Immature natural killer cell (primary cell): ENCODE measurements around the gene FOXP1. TPM values are rescaled to one million over a fixed set of nuclear protein-coding genes. Genes with fewer than 3 reads are reported as not detected.

Source experiments
- DNase-seq, 3 donors: peaks; one replicate each; pipeline ENCODE4 v3.0.0; 2022; ENCODE audit warnings: mixed read lengths in 1 of 3
- H3K27ac Mint-ChIP-seq, 6 donors: one replicate each; pipeline ENCODE4 v1.8.0; 2020; ENCODE audit warnings: mixed read lengths in 6 of 6, mild to moderate bottlenecking in 5 of 6, inconsistent platforms in 4 of 6, moderate library complexity in 3 of 6
- H3K27me3 Mint-ChIP-seq, 3 donors: one replicate each; pipeline ENCODE4 v1.8.0; 2020 to 2021; ENCODE audit warnings: low read depth in 3 of 3, mild to moderate bottlenecking in 3 of 3, mixed read lengths in 3 of 3, moderate library complexity in 3 of 3, inconsistent platforms in 1 of 3
- H3K36me3 Mint-ChIP-seq, 3 donors: one replicate each; pipeline ENCODE4 v1.8.0; 2020; ENCODE audit warnings: mixed read lengths in 3 of 3, inconsistent platforms in 2 of 3, mild to moderate bottlenecking in 2 of 3
- H3K4me1 Mint-ChIP-seq, 2 donors: one replicate each; pipeline ENCODE4 v1.8.0; 2020; ENCODE audit warnings: inconsistent platforms in 2 of 2, mild to moderate bottlenecking in 2 of 2, mixed read lengths in 2 of 2, moderate library complexity in 1 of 2
- H3K4me3 Mint-ChIP-seq, 5 donors: one replicate each; pipeline ENCODE4 v1.8.0; 2020; ENCODE audit warnings: mild to moderate bottlenecking in 5 of 5, mixed read lengths in 5 of 5, inconsistent platforms in 3 of 5, moderate library complexity in 3 of 5
- H3K9me3 Mint-ChIP-seq, 6 donors: one replicate each; pipeline ENCODE4 v1.8.0; 2020; ENCODE audit warnings: mild to moderate bottlenecking in 6 of 6, mixed read lengths in 6 of 6, inconsistent platforms in 4 of 6, moderate library complexity in 3 of 6
- polyA plus RNA-seq, 3 donors: library from polyadenylated mRNA; unstranded; fragments of 300-500 nt; fragmentation: Illumina TruSeq; gene quantifications; one replicate each; pipeline ENCODE4 v1.2.3, GENCODE V29; 2021

Gene FOXP1
- polyA plus RNA-seq, 3 donors from 2014 or later = 68.2 to 133 (median 84.0) TPM

DNA sequence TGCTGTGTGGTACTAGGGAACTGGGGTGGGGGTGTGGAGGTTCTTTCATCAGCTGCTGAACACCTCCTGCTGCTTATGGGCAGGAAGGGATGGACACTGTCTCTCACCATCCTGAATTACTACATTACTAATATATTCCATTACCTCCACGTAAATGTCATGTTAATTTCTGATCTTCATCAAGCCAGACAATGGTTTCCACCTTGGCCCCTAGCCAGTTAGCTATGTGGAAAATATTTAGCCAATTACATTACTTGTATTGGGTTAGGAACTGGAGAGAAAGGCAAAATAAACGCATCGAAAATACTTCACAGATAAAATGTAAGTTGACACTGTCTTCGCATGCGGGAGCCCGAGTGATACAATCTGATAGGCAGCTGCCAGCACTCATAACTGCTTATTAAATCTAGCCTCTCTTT, 95.1 kb downstream of the FOXP1 start:
- peaks cover 16 to 22% (median 18%) of the 10 kb centered on the region in 3 donors for H3K36me3 Mint-ChIP-seq
- peaks cover 0 to 2% (median 1%) of the 10 kb centered on the region in 3 donors for H3K27me3 Mint-ChIP-seq
- H3K4me1 Mint-ChIP-seq = peaks cover 62 to 70% of the 10 kb centered on the region in 2 donors
- no peak for DNase-seq
- H3K9me3 Mint-ChIP-seq = no peaks in the 10 kb centered on the region
- H3K4me3 Mint-ChIP-seq = peak overlapping the region in 2 of 5 donors; percentile 8 to 18
- peak overlapping the region in 4 of 6 donors; percentile 16 to 65 (median 50) for H3K27ac Mint-ChIP-seq

DNA sequence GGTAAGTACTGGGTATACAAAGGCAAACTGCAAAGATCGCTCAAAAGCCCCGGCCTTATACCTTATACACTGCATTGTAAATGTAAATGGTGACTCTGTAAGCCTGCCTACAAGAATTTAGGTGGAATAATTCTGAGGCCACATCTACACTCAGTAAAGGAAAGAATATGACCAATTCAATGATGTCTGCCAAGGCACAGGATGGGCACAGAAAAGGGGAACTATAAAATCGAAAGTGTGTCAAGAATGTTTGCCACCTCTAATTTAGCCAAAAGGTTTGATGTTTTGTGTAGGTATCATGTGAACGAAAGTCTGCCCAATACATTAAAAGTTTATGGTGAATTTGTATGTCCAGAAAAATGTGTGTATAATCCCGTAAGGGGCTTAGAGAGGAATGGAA, 96.1 kb downstream of the FOXP1 start:
- Mint-ChIP-seq H3K27ac (peak overlapping the region; percentile 60 to 86 (median 82)), H3K27me3 (peaks cover 0 to 3% (median 2%) of the 10 kb centered on the region in 3 donors), H3K4me3 (peak overlapping the region; percentile 53 to 75 (median 70)), H3K4me1 (peaks cover 53 to 60% of the 10 kb centered on the region in 2 donors), H3K9me3 (no peaks in the 10 kb centered on the region), H3K36me3 (peaks cover 14 to 20% (median 15%) of the 10 kb centered on the region in 3 donors)
- no peak for DNase-seq

DNA sequence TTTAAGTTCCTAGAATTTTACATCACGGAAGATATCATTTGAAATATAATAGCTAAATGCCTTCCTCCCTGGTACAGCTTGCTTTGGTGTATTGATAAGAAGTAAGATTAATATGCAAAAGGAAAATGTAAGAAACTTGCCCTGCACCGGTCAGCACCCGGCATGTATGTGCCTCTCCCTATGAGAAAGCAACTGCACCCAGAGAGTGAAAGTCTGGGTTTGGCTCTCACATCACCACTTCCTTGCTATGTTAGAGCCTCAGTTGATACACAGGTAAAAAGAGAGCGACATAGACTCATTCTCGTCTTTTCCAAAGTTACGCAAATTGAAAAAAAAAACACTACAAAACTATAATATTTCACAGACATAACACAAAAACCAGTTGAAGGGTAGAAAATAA, 96.7 kb downstream of the FOXP1 start:
- H3K4me3 Mint-ChIP-seq = peak overlapping the region; percentile 53 to 75 (median 70)
- peaks cover 0 to 3% (median 2%) of the 10 kb centered on the region in 3 donors for H3K27me3 Mint-ChIP-seq
- H3K36me3 Mint-ChIP-seq = peaks cover 11 to 18% (median 14%) of the 10 kb centered on the region in 3 donors
- H3K9me3 Mint-ChIP-seq = no peaks in the 10 kb centered on the region
- no peak for DNase-seq
- peak overlapping the region in 5 of 6 donors; percentile 67 to 86 (median 82) for H3K27ac Mint-ChIP-seq
- H3K4me1 Mint-ChIP-seq = peaks cover 49 to 55% of the 10 kb centered on the region in 2 donors

DNA sequence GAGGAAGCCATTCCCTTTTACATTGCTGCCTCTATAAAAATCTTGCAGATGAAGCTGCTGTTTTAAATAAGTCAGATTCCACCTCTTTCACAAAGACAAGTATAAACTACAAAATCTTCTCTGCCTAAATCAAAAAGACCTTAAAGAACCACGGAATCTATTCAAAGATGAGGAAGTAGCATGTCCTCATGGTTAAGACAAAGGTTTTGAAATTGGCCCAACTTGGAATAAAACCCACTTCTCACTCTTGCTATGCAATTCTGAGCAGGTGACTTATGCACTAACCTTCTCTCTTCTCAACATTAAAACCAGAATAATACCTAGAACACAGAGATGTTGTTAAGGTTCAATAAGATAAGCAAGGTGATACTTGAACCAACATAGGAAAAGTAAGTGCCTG, 97.6 kb downstream of the FOXP1 start:
- H3K36me3 Mint-ChIP-seq = peaks cover 5 to 12% (median 10%) of the 10 kb centered on the region in 3 donors
- H3K4me3 Mint-ChIP-seq = no peak overlapping the region
- H3K27ac Mint-ChIP-seq = no peak overlapping the region
- peaks cover 42 to 45% of the 10 kb centered on the region in 2 donors for H3K4me1 Mint-ChIP-seq
- peaks cover 0 to 3% (median 2%) of the 10 kb centered on the region in 3 donors for H3K27me3 Mint-ChIP-seq
- no peak for DNase-seq
- H3K9me3 Mint-ChIP-seq = no peaks in the 10 kb centered on the region

DNA sequence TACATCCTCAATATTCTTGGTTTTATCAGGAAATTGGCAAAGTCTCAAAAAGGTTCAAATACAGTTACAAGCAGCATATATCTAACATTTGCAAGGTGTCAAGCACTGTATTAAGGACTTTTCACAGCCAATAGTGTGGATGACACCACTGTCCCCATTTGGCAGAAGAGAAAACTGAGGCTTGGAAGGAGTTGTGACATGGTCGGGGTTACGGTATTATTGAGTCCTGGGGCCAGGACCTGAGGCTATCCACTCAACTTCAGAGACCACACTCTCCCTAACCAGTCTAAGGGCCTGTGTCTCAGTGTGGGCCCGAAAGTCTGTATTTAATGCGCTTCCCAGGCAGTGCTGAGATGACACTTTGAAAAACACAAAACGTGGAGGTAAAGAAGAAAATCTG, 99.1 kb downstream of the FOXP1 start:
- DNase-seq = no peak
- no peak overlapping the region for H3K4me3 Mint-ChIP-seq
- H3K4me1 Mint-ChIP-seq = peaks cover 35 to 38% of the 10 kb centered on the region in 2 donors
- peaks cover 0 to 8% (median 5%) of the 10 kb centered on the region in 3 donors for H3K36me3 Mint-ChIP-seq
- H3K27ac Mint-ChIP-seq = peak overlapping the region in 1 of 6 donors; percentile 34
- no peaks in the 10 kb centered on the region for H3K9me3 Mint-ChIP-seq
- H3K27me3 Mint-ChIP-seq = peaks cover 0 to 3% (median 2%) of the 10 kb centered on the region in 3 donors

DNA sequence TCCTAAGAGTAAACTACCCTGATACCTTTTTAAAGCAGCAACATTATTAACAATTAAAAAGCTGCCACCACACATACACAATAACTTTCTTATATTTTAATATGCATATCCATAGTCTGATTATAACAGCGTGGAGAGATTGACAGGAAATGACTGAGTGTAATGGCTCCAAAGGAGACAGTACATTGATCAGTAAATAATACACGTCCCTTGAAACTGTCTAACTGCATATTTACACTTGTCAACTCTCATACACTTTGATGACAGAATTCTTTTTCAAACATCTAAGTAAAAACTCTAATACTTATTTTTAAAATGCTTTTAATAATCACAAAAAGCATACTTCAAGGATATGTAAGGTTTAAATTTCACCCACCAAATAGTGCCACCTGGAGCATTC, 99.5 kb downstream of the FOXP1 start:
- Mint-ChIP-seq H3K36me3 (peaks cover 0 to 8% (median 4%) of the 10 kb centered on the region in 3 donors), H3K9me3 (no peaks in the 10 kb centered on the region), H3K27me3 (peaks cover 0 to 3% (median 2%) of the 10 kb centered on the region in 3 donors), H3K4me1 (peaks cover 32 to 34% of the 10 kb centered on the region in 2 donors), H3K27ac (peak overlapping the region in 1 of 6 donors; percentile 35), H3K4me3 (no peak overlapping the region)
- DNase-seq = no peak

DNA sequence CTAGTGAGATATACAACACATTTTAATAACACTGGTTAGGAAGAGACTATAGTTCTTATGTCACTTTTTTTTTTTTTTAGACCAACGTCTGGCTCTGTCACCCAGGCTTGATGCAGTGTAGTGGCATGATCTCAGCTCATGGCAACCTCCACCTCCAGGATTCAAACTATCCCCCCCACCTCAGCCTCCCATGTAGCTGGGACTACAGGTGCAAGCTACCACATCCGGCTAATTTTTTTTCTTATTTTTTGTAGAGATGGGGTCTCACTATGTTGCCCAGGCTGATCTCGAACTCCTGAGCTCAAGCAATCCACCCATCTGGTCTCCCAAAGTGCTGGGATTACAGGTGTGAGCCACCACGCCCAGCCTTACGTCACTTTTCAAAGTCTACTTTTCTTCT, 100.8 kb downstream of the FOXP1 start:
- Mint-ChIP-seq H3K27me3 (peaks cover 0 to 3% (median 2%) of the 10 kb centered on the region in 3 donors), H3K9me3 (no peaks in the 10 kb centered on the region), H3K4me3 (no peak overlapping the region), H3K27ac (peak overlapping the region in 2 of 6 donors; percentile 21 to 71), H3K36me3 (peaks cover 0 to 9% (median 4%) of the 10 kb centered on the region in 3 donors), H3K4me1 (peaks cover 30 to 31% of the 10 kb centered on the region in 2 donors)
- DNase-seq = no peak

DNA sequence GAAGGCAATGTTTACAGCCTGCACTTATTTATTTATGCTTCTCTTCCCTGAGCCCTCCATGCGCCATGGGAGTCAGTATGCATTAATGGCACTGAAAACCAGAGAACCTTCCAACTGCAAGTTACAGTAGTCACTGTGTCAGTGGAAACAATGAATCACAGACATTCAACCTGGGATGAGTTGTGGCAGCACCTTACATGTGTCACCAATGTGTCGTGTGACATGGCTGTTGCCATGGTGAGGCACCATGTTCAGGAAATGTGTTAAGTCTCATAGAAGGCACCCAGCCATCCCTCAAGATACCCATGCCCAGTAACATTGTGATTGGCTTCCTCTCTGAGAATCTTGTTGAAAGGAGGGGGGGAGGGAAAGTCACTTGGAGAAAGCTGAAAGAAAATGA, 105.0 kb downstream of the FOXP1 start:
- peaks cover 6 to 12% of the 10 kb centered on the region in 2 donors for H3K4me1 Mint-ChIP-seq
- peak in 1 of 3 donors; percentile 20 for DNase-seq
- H3K9me3 Mint-ChIP-seq = no peaks in the 10 kb centered on the region
- peak overlapping the region in 2 of 6 donors; percentile 22 to 50 for H3K27ac Mint-ChIP-seq
- H3K36me3 Mint-ChIP-seq = peaks cover 0 to 13% (median 5%) of the 10 kb centered on the region in 3 donors
- peaks cover 0 to 3% (median 2%) of the 10 kb centered on the region in 3 donors for H3K27me3 Mint-ChIP-seq
- no peak overlapping the region for H3K4me3 Mint-ChIP-seq

DNA sequence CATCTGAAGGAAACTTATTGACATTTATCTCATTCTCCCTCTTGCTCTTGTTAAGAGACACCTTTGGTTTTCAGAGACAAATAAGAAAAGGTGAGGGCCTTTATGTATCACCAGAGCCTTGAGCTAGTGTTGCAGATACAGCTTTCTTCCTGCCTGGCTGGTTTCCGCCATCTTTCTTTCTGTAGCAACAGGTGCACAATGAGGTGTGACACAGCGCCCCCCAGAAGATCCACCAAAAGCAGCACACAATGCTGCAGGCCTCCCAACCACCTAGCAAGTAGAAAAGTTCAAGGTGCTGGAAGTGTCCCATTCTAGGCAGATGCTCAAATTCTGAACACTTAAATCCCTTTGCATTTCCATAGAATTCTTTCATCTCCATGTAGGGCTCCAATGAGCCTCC, 106.6 kb downstream of the FOXP1 start:
- DNase-seq = no peak
- Mint-ChIP-seq H3K27me3 (peaks cover 0 to 2% (median 2%) of the 10 kb centered on the region in 3 donors), H3K4me3 (no peak overlapping the region), H3K36me3 (peaks cover 9 to 12% (median 10%) of the 10 kb centered on the region in 3 donors), H3K9me3 (no peaks in the 10 kb centered on the region), H3K4me1 (peaks cover 6 to 12% of the 10 kb centered on the region in 2 donors), H3K27ac (peak overlapping the region in 1 of 6 donors; percentile 23)

DNA sequence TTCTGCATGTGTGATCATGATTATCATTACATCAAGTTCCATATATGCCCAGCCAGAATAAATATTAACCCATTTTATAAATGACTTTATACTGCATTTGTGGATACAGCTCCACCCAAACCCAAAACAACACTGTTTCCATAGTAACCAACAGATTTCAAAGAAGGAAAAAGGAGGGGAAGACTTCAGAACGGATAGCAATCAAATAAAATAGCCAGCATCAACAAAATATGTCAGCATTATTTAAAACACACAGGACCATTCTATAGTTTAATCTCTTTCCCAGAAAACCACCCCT, 114.4 kb downstream of the FOXP1 start:
- H3K27me3 Mint-ChIP-seq = peaks cover 0 to 4% (median 3%) of the 10 kb centered on the region in 3 donors
- DNase-seq = no peak
- H3K36me3 Mint-ChIP-seq = peaks cover 8 to 10% (median 9%) of the 10 kb centered on the region in 3 donors
- H3K4me3 Mint-ChIP-seq = no peak overlapping the region
- peaks cover 0 to 7% of the 10 kb centered on the region in 2 donors for H3K4me1 Mint-ChIP-seq
- no peaks in the 10 kb centered on the region for H3K9me3 Mint-ChIP-seq
- H3K27ac Mint-ChIP-seq = no peak overlapping the region

DNA sequence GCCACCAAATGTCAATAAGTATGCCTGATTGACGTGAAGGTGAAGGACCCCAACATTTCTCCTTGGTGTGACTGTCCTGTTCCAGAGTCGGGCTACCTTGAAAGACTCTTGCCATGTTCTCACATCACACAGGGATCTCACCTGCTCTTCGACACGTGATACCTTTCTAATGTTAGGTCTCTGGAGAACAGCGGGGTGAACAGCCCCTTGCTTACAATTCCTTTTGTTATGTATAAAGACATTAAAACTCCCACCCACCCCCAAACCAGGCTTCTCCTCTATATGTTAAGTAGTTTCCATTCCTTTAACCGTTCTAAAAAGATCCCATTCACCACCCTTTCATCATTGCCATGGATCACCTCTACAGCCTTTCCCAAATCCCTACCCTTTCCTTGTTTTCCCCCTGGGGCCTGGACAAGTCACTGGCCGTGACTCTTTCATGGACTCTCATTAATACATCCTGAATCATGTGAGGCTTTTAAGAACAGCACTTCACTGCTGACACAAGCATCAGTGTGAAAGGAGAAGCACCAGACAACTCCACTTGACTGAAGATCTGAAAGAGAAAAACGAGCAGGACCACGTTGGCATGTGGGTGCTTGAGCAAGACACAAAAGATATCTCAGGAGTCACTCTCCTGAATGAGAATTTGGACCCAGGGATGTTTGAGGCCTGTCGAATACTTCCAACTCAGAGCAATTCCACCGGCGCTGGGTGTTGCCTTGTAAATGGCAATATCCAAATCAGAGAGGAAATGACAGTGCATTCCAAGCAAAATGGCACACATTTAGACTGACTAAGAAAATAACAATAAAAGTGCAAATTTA, 115.0 kb downstream of the FOXP1 start:
- no peak overlapping the region for H3K4me3 Mint-ChIP-seq
- H3K27me3 Mint-ChIP-seq = peaks cover 3 to 4% (median 4%) of the 10 kb centered on the region in 3 donors
- H3K4me1 Mint-ChIP-seq = peaks cover 0 to 7% of the 10 kb centered on the region in 2 donors
- no peaks in the 10 kb centered on the region for H3K9me3 Mint-ChIP-seq
- peaks cover 4 to 10% (median 8%) of the 10 kb centered on the region in 3 donors for H3K36me3 Mint-ChIP-seq
- H3K27ac Mint-ChIP-seq = peak overlapping the region in 1 of 6 donors; percentile 5
- DNase-seq = no peak

DNA sequence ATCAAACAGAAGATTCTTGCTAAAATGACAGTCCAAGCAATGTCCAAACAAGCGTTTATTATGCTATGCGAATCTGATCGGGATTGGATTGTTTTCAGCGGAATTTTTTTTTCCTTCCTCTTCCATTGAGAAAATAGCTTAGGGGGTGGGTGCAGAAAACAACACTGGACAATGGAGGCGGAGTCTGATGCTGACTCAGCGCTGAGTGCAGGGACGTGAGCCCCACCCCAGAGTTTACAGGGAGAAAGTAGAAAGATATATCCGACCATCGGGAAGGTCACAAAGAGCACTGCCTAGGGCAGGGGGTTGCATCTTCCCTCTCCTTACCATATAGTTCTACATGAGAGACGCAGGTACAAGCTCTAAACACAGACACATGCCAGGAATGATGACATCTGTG, 117.0 kb downstream of the FOXP1 start:
- peaks cover 0 to 9% (median 7%) of the 10 kb centered on the region in 3 donors for H3K36me3 Mint-ChIP-seq
- H3K4me1 Mint-ChIP-seq = peaks cover 0 to 7% of the 10 kb centered on the region in 2 donors
- H3K27ac Mint-ChIP-seq = no peak overlapping the region

DNA sequence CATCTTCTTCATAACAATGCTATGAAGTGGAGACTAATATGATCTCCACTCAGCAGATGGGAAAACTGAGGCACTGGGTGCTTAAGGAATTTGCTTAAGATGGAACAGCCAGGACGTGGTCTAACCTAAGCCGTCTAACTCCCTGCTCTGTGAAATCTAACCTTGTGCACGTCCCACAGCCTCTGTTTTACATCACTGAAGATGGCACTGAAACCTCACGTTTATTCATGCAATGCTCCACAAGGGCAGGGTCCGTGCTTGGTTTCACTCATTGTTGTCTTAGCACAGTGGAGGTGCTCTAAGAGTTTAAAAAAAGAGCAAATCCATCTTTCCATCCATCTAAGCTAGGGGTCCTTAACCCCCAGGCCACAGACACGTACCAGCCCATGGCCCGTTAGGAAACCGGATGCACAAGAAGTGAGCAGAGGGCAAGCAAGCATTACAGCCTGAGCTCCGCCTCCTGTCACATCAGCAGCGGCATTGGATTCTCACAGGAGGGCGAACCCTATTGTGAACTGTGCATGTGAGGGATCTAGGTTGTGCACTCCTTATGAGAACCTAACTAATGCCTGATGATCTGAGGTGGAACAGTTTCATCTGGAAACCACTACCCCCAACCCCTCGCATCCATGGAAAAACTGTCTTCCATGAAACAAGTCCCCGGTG, 118.0 kb downstream of the FOXP1 start:
- H3K27me3 Mint-ChIP-seq = peaks cover 3 to 4% (median 4%) of the 10 kb centered on the region in 3 donors
- H3K36me3 Mint-ChIP-seq = peaks cover 0 to 13% (median 9%) of the 10 kb centered on the region in 3 donors

More for the DNA sequence above, 117.0 kb downstream of the FOXP1 start:
- DNase-seq = no peak
- Mint-ChIP-seq H3K4me3 (no peak overlapping the region), H3K9me3 (no peaks in the 10 kb centered on the region), H3K27me3 (peaks cover 3 to 4% (median 4%) of the 10 kb centered on the region in 3 donors)

More for the DNA sequence above, 118.0 kb downstream of the FOXP1 start:
- H3K4me1 Mint-ChIP-seq = peaks cover 0 to 7% of the 10 kb centered on the region in 2 donors
- no peak overlapping the region for H3K4me3 Mint-ChIP-seq
- H3K27ac Mint-ChIP-seq = no peak overlapping the region
- DNase-seq = no peak
- no peaks in the 10 kb centered on the region for H3K9me3 Mint-ChIP-seq
